GM12878 (cell line): ENCODE results near the gene MAPK8. TPM values are rescaled to one million over a fixed set of nuclear protein-coding genes. Genes with fewer than 3 reads are reported as not detected.

Experiments used
- ATAC-seq: fragments of 200-7000 bp; cut with Tn5 transposase; 3 replicates; pipeline ENCODE4 v1.9.1; 2020; ENCODE audit warnings: mild to moderate bottlenecking, moderate library complexity
- BruUV-seq: library from RNA; stranded (reverse); fragments of 400-500 nt; replicated peaks from 2 replicates; lab custom pipeline; 2021; lab: Mats Ljungman, UMichigan
- CTCF ChIA-PET: fragments of 300-600 bp; sonication (Branson Sonifier 250); formaldehyde crosslinking; extraction: SDS; loops from one replicate; lab custom pipeline; 2021; ENCODE audit warnings: inconsistent platforms; lab: Yijun Ruan, JAX
- POLR2A ChIA-PET: fragments of 350-600 bp; formaldehyde crosslinking; extraction: SDS; loops from one replicate; lab custom pipeline; 2021; ENCODE audit warnings: inconsistent platforms; lab: Charles Lee
- RAD21 ChIA-PET: fragments of 300-600 bp; sonication (Branson Sonifier 250); formaldehyde crosslinking; loops from one replicate; lab custom pipeline; 2023; ENCODE audit warnings: antibody characterized with exemption; ENCODE audit not compliant: unreplicated experiment; lab: Charles Lee
- SMC1A ChIA-PET: fragments of 300-600 bp; sonication (Branson Sonifier 250); formaldehyde crosslinking; loops from one replicate; lab custom pipeline; 2023; ENCODE audit not compliant: unreplicated experiment, uncharacterized antibody; lab: Charles Lee
- DNase-seq: peaks from one replicate; pipeline ENCODE4 v3.0.0-alpha.2; 2011; ENCODE audit warnings: low read depth, low spot score
- FAIRE-seq: peaks from 3 replicates; lab custom pipeline; 2011; peaks lifted over from hg19 to GRCh38; lab: Jason Lieb, UNC
- H2AFZ ChIP-seq: 2 replicates; pipeline ENCODE4 v1.6.0; 2011; ENCODE audit warnings: low read depth, low read length, control low read depth; ENCODE audit not compliant: control insufficient read depth
- H3K27ac ChIP-seq: 2 replicates; pipeline ENCODE4 v1.5.1; 2011; ENCODE audit warnings: control low read depth; ENCODE audit not compliant: control insufficient read depth, insufficient read depth
- H3K27me3 ChIP-seq, 2 experiments: replicated peaks in 1 of 2; 2 replicates each; pipeline versions ENCODE4 v1.6.0 to v1.6.1; 2011; ENCODE audit warnings: low read length in 1 of 2; ENCODE audit not compliant: control insufficient read depth in 2 of 2, insufficient read depth in 2 of 2
- H3K36me3 ChIP-seq, 2 experiments: 2 replicates each; pipeline ENCODE4 v1.5.1; 2011; ENCODE audit warnings: low read length in 1 of 2; ENCODE audit not compliant: control insufficient read depth in 2 of 2, insufficient read depth in 2 of 2
- H3K4me1 ChIP-seq: 2 replicates; pipeline ENCODE4 v1.6.1; 2011; ENCODE audit warnings: mild to moderate bottlenecking, low read length, moderate library complexity, mixed read lengths; ENCODE audit not compliant: control insufficient read depth, insufficient read depth
- H3K4me2 ChIP-seq: 2 replicates; pipeline ENCODE4 v1.6.0; 2011; ENCODE audit warnings: control low read depth; ENCODE audit not compliant: control insufficient read depth, insufficient read depth
- H3K4me3 ChIP-seq: fragments of 200-600 bp; sonication (generic); 2 replicates; pipeline ENCODE4 v1.5.1; 2016
- H3K79me2 ChIP-seq: 2 replicates; pipeline ENCODE4 v1.6.0; 2011; ENCODE audit warnings: low read length; ENCODE audit not compliant: control insufficient read depth, insufficient read depth
- H3K9ac ChIP-seq: 2 replicates; pipeline ENCODE4 v1.8.0; 2011; ENCODE audit warnings: low read length, control low read depth, mixed read lengths; ENCODE audit not compliant: control insufficient read depth, insufficient read depth
- H3K9me3 ChIP-seq: replicated peaks from 3 replicates; pipeline ENCODE4 v1.5.1; 2011; ENCODE audit warnings: mild to moderate bottlenecking, low read length; ENCODE audit not compliant: control insufficient read depth, insufficient read depth
- H4K20me1 ChIP-seq: 2 replicates; pipeline ENCODE4 v1.6.0; 2011; ENCODE audit not compliant: control insufficient read depth, insufficient read depth
- CBX3 ChIP-seq: fragments of 200-600 bp; sonication (generic); IDR thresholded peaks from 2 replicates; pipeline ENCODE4 v1.6.1; 2016; ENCODE audit warnings: low read depth, borderline replicate concordance
- CHD2 ChIP-seq: IDR thresholded peaks from 2 replicates; pipeline ENCODE4 v1.6.1; 2011; ENCODE audit warnings: low read depth, low read length, improper control_type of control experiment, borderline replicate concordance
- JUND ChIP-seq: IDR thresholded peaks from 2 replicates; pipeline ENCODE4 v1.6.1; 2012; ENCODE audit warnings: low read depth, mild to moderate bottlenecking, low read length, improper control_type of control experiment, moderate library complexity
- LARP7 ChIP-seq: fragments of 450-650 bp; IDR thresholded peaks from 2 replicates; pipeline ENCODE4 v1.6.1; 2017; ENCODE audit warnings: mild to moderate bottlenecking
- MEF2A ChIP-seq: IDR thresholded peaks from 2 replicates; pipeline ENCODE4 v1.6.1; 2011; ENCODE audit warnings: low read depth, mild to moderate bottlenecking, low read length, moderate library complexity; ENCODE audit not compliant: insufficient read depth
- MXI1 ChIP-seq: fragments of 150-350 bp; IDR thresholded peaks from 2 replicates; pipeline ENCODE4 v1.6.1; 2011; ENCODE audit warnings: low read depth, mild to moderate bottlenecking, inconsistent platforms, low read length, improper control_type of control experiment
- RAD51 ChIP-seq: fragments of 450-650 bp; IDR thresholded peaks from 2 replicates; pipeline ENCODE4 v1.6.1; 2016; ENCODE audit warnings: moderate library complexity, mild to moderate bottlenecking, inconsistent platforms
- SMARCA5 ChIP-seq: fragments of 450-650 bp; IDR thresholded peaks from 2 replicates; pipeline ENCODE4 v1.6.1; 2017; ENCODE audit warnings: mild to moderate bottlenecking
- SPI1 ChIP-seq: IDR thresholded peaks from 2 replicates; pipeline ENCODE4 v1.6.1; 2011; ENCODE audit warnings: low read depth, mild to moderate bottlenecking, low read length, moderate library complexity, borderline replicate concordance; ENCODE audit not compliant: insufficient read depth
- STAT1 ChIP-seq: fragments of 450-650 bp; conservative IDR thresholded peaks from 2 replicates; pipeline ENCODE4 v1.6.1; 2014; ENCODE audit warnings: antibody characterized with exemption, mild to moderate bottlenecking
- YBX1 ChIP-seq: fragments of 450-650 bp; IDR thresholded peaks from 2 replicates; pipeline ENCODE4 v1.6.1; 2016; ENCODE audit warnings: antibody characterized with exemption
- WGBS: methylation state at CpG from one replicate; pipeline ENCODE4 v1.1.6; 2016; ENCODE audit warnings: low lambda C conversion rate; ENCODE audit not compliant: insufficient replicate concordance, insufficient coverage; ENCODE audit errors: missing lambda C conversion rate; 5-methylcytosine and 5-hydroxymethylcytosine counted together
- in situ Hi-C: fragments of 300-500 bp; cut with MboI; formaldehyde crosslinking; loops from 9 replicates; pipeline ENCODE4 v1.14.3; 2018; ENCODE audit warnings: mixed read lengths
- intact Hi-C: fragments of 100-400 bp; cut with micrococcal nuclease; formaldehyde crosslinking; loops from one replicate; pipeline ENCODE4 v1.14.2; 2022; ENCODE audit not compliant: unreplicated experiment
- polyA plus RNA-seq, 11 experiments: library from polyadenylated mRNA; depleted of rRNA in 4 of 11; unstranded in 6 of 11; stranded (reverse) in 5 of 11; fragments of >200 nt; fragmentation: Nextera tagmentation in 4 of 11; fragmentation: Illumina TruSeq in 1 of 11; extraction: Ambion mirVana in 4 of 11; extraction: Trizol in 1 of 11; gene quantifications; 1 replicate in 1 of 11; 2 replicates in 10 of 11; pipeline versions ENCODE4 v1.2.1 to v1.2.3, GENCODE V29; 2011 to 2016; ENCODE audit warnings: inconsistent platforms in 2 of 11, missing spikeins in 2 of 11, low read depth in 1 of 11
- total RNA-seq, 4 experiments: library from RNA; depleted of rRNA in 3 of 4; stranded (reverse); fragments of >200 nt in 3 of 4; fragmentation: Illumina TruSeq in 1 of 4; extraction: Trizol in 1 of 4; gene quantifications; 2 replicates each; pipeline versions ENCODE4 v1.2.1 to v1.2.3, GENCODE V29; 2013 to 2021
- TF ChIP-seq, protein P1 (sequence below): fragments of 450-650 bp; IDR thresholded peaks from 2 replicates; pipeline ENCODE4 v1.6.1; 2017; ENCODE audit warnings: low read depth, mild to moderate bottlenecking, moderate library complexity
- TF ChIP-seq, protein P2 (sequence below): fragments of 450-650 bp; IDR thresholded peaks from 2 replicates; pipeline ENCODE4 v1.6.1; 2017; ENCODE audit warnings: mild to moderate bottlenecking, low read depth, inconsistent platforms; ENCODE audit not compliant: poor library complexity, severe bottlenecking

MAPK8 gene
- total and polyA plus RNA-seq, 10 of the 15 experiments (the other 5 are each of a cell fraction or from before 2014, with no cell fraction given), result 3.9 to 102 (median 40.0) TPM

DNA sequence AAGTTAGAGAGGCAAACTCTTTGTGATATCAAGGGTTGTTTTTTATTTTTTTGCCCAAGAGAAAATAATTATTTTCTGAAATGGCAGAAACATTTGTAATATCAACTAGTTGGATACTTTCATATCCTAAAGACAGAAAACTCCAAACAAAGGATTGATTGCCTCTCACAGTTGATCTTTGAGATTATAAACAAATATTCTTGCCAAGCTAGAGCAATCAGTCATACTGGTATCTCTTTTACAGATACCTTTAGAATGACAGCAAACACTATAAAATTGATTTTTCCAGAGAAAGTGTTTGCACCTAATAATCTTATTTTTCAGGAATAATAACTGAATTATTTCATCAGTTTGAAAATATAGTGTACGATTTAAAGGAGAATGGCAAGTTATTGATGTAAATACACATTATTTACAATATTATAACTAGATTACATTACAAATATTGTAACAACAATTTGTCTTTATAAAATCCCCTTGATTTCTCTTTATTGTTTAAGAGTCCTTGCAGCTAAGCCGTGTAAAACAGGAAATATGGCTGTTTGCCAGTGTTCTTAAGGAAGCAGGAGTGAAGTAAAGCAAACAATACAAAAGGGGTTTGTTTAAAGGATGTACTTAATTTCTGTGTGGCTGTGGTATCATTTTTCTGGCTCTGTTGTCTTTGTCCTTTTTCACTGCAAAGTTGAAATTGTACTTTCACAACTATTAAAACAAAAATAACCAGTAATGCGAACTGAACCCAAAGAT, 58.4 kb downstream of the MAPK8 start:
- Histone ChIP-seq H3K79me2 (no peaks in the 10 kb centered on the region; the same call in 1 of the 2 replicates), H3K4me3 (no peak overlapping the region), H3K27ac (no peak overlapping the region), H3K27me3 (no peaks in the 10 kb centered on the region), H2AFZ (no peak overlapping the region), H3K36me3 (no peaks in the 10 kb centered on the region), H3K9me3 (no peaks in the 10 kb centered on the region), H3K4me2 (no peak overlapping the region), H4K20me1 (no peaks in the 10 kb centered on the region), H3K9ac (no peak overlapping the region), H3K4me1 (no peaks in the 10 kb centered on the region)
- in situ Hi-C loops (loop anchor here (5.0 kb wide), 3 partner anchors 137 to 292 kb away; no protein-coding TSS in a partner anchor), intact Hi-C loops (loop anchor here (5.0 kb wide), 2 partner anchors 62 to 242 kb away; partner anchors contain the start of gene ARHGAP22)
- ChIA-PET RAD21 (interaction anchor here (1.5 to 4.5 kb wide), 6 partner anchors 18 to 292 kb away, joined by 6 to 32 read pairs (median 10); no protein-coding TSS in a partner anchor), SMC1A (interaction anchor here (0.9 to 6.5 kb wide), 20 partner anchors 9 to 292 kb away, joined by 3 to 50 read pairs (median 4); no protein-coding TSS in a partner anchor), CTCF (interaction anchor here (0.7 to 7.5 kb wide), 24 partner anchors 9 to 337 kb away, joined by 3 to 89 read pairs (median 8); no protein-coding TSS in a partner anchor), POLR2A (no interaction called here)
- DNase-seq (no peak), FAIRE-seq (no peak), ATAC-seq (no peak)
- WGBS, result 82% methylated on average over 3 of the region's 3 CpGs
- TF ChIP-seq SPI1 (no peak), CHD2 (no peak), MXI1 (no peak), STAT1 (no peak), RAD51 (no peak), LARP7 (no peak), MEF2A (no peak), JUND (no peak), SMARCA5 (no peak), YBX1 (no peak), CBX3 (no peak)
- TF ChIP-seq, protein P1, sequence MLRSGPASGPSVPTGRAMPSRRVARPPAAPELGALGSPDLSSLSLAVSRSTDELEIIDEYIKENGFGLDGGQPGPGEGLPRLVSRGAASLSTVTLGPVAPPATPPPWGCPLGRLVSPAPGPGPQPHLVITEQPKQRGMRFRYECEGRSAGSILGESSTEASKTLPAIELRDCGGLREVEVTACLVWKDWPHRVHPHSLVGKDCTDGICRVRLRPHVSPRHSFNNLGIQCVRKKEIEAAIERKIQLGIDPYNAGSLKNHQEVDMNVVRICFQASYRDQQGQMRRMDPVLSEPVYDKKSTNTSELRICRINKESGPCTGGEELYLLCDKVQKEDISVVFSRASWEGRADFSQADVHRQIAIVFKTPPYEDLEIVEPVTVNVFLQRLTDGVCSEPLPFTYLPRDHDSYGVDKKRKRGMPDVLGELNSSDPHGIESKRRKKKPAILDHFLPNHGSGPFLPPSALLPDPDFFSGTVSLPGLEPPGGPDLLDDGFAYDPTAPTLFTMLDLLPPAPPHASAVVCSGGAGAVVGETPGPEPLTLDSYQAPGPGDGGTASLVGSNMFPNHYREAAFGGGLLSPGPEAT, result no peak
- TF ChIP-seq, protein P2, sequence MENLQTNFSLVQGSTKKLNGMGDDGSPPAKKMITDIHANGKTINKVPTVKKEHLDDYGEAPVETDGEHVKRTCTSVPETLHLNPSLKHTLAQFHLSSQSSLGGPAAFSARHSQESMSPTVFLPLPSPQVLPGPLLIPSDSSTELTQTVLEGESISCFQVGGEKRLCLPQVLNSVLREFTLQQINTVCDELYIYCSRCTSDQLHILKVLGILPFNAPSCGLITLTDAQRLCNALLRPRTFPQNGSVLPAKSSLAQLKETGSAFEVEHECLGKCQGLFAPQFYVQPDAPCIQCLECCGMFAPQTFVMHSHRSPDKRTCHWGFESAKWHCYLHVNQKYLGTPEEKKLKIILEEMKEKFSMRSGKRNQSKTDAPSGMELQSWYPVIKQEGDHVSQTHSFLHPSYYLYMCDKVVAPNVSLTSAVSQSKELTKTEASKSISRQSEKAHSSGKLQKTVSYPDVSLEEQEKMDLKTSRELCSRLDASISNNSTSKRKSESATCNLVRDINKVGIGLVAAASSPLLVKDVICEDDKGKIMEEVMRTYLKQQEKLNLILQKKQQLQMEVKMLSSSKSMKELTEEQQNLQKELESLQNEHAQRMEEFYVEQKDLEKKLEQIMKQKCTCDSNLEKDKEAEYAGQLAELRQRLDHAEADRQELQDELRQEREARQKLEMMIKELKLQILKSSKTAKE, result no peak
- no TSS peak for BruUV-seq
